PC-3 (cell line): ENCODE measurements around the gene ZFPM1. TPM values are rescaled to one million over a fixed set of nuclear protein-coding genes. Genes with fewer than 3 reads are reported as not detected.

ENCODE experiments used
- ATAC-seq: fragments of 200-7000 bp; cut with Tn5 transposase; 2 replicates; pipeline ENCODE4 v1.9.1; 2020; ENCODE audit warnings: mild to moderate bottlenecking, moderate library complexity
- BruUV-seq: library from RNA; stranded (reverse); fragments of 400-500 nt; replicated peaks from 2 replicates; lab custom pipeline; 2021; lab: Mats Ljungman, UMichigan
- CTCF ChIA-PET: fragments of 300-600 bp; sonication (Branson Sonifier 250); formaldehyde crosslinking; loops from one replicate; lab custom pipeline; 2022; ENCODE audit warnings: antibody characterized with exemption; lab: Charles Lee
- POLR2A ChIA-PET: fragments of 300-600 bp; sonication (Branson Sonifier 250); formaldehyde crosslinking; loops from one replicate; lab custom pipeline; 2022; ENCODE audit warnings: antibody characterized with exemption; ENCODE audit not compliant: unreplicated experiment; lab: Charles Lee
- DNase-seq: peaks from one replicate; pipeline ENCODE4 v3.0.0-alpha.2; 2015
- H2AFZ ChIP-seq: fragments of 300-600 bp; sonication (generic); 2 replicates; pipeline ENCODE4 v1.6.0; 2016; ENCODE audit warnings: antibody characterized with exemption, low read length
- H3F3A ChIP-seq: fragments of 300-600 bp; sonication (generic); one replicate; pipeline ENCODE4 v1.6.0; 2017; ENCODE audit warnings: antibody characterized with exemption, low read length, control low read depth, mild to moderate bottlenecking; ENCODE audit not compliant: unreplicated experiment
- H3K27ac ChIP-seq: fragments of 300-600 bp; sonication (generic); 2 replicates; pipeline ENCODE4 v1.5.1; 2016; ENCODE audit warnings: mild to moderate bottlenecking, low read length
- H3K27me3 ChIP-seq: fragments of 300-600 bp; sonication (generic); 2 replicates; pipeline ENCODE4 v1.6.1; 2016; ENCODE audit warnings: low read length, mixed read lengths
- H3K36me3 ChIP-seq: fragments of 300-600 bp; sonication (generic); 2 replicates; pipeline ENCODE4 v1.6.1; 2016; ENCODE audit warnings: low read depth, mixed run types, low read length, mixed read lengths
- H3K4me1 ChIP-seq: fragments of 300-600 bp; sonication (generic); 2 replicates; pipeline ENCODE4 v1.5.1; 2016; ENCODE audit warnings: low read length; ENCODE audit not compliant: insufficient read depth
- H3K4me2 ChIP-seq: fragments of 300-600 bp; sonication (generic); 2 replicates; pipeline ENCODE4 v1.6.0; 2016; ENCODE audit warnings: low read length
- H3K4me3 ChIP-seq: fragments of 300-600 bp; sonication (generic); 2 replicates; pipeline ENCODE4 v1.5.1; 2016; ENCODE audit warnings: mild to moderate bottlenecking, low read length, mixed read lengths
- H3K79me2 ChIP-seq: fragments of 300-600 bp; sonication (generic); 2 replicates; pipeline ENCODE4 v1.6.1; 2017; ENCODE audit warnings: low read length, mixed read lengths
- H3K9ac ChIP-seq: fragments of 300-600 bp; sonication (generic); 2 replicates; pipeline ENCODE4 v1.6.0; 2016; ENCODE audit warnings: mild to moderate bottlenecking, low read length
- H3K9me2 ChIP-seq: fragments of 300-600 bp; sonication (generic); replicated peaks from 2 replicates; pipeline ENCODE4 v1.6.1; 2016; ENCODE audit warnings: mixed run types, low read length, mixed read lengths
- H3K9me3 ChIP-seq: fragments of 300-600 bp; sonication (generic); 2 replicates; pipeline ENCODE4 v1.6.1; 2016; ENCODE audit warnings: low read length, mixed read lengths
- H4K20me1 ChIP-seq: fragments of 300-600 bp; sonication (generic); 2 replicates; pipeline ENCODE4 v1.6.1; 2016; ENCODE audit warnings: low read length, mixed read lengths
- CTCF ChIP-seq: fragments of 300-600 bp; sonication (generic); conservative IDR thresholded peaks from 2 replicates; pipeline ENCODE4 v1.5.1; 2017; ENCODE audit warnings: antibody characterized with exemption, low read depth, mild to moderate bottlenecking, low read length
- EZH2 ChIP-seq: fragments of 300-600 bp; sonication (generic); IDR thresholded peaks from one replicate; pipeline ENCODE4 v1.6.1; 2017; ENCODE audit warnings: antibody characterized with exemption, mild to moderate bottlenecking, low read length; ENCODE audit not compliant: unreplicated experiment
- EZH2phosphoT487 ChIP-seq: fragments of 300-600 bp; sonication (generic); IDR thresholded peaks from 2 replicates; pipeline ENCODE4 v1.6.1; 2018; ENCODE audit warnings: mild to moderate bottlenecking, antibody characterized with exemption, low read length, borderline replicate concordance
- intact Hi-C: fragments of 100-400 bp; cut with micrococcal nuclease; formaldehyde crosslinking; loops from 2 replicates; pipeline ENCODE4 v1.9.0; 2023
- total RNA-seq: library from RNA; depleted of rRNA; stranded (reverse); fragments of >200 nt; gene quantifications from 2 replicates; pipeline ENCODE4 v1.2.3, GENCODE V29; 2014

The ZFPM1 gene
- total RNA-seq, 1 experiment from 2014 or later, result 4.6 TPM

DNA sequence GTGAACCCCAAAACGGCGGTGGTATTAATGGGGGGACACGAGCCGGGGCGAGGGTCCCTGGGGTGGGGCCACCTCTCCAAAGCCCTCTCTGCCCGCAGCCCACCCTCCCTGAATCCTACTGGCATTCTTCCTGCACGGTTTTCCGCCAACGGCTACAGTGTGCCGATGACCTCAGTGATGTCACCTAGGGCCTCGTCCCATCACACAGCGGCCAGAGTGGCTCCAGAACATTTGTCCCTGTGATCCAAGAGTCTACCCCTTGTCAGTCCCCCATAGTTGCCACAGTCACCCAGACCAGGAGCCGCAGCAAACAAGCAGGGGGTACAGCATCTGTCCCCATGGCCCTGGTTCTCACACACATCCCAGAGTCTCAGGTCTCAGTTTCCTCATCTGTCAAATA, 13.9 kb downstream of the ZFPM1 start:
- Histone ChIP-seq H3K4me1 (no peaks in the 10 kb centered on the region), H3K4me2 (no peak overlapping the region), H3K4me3 (no peak overlapping the region), H3F3A (no peaks in the 10 kb centered on the region), H3K27ac (no peak overlapping the region), H3K79me2 (no peaks in the 10 kb centered on the region), H4K20me1 (no peaks in the 10 kb centered on the region), H3K27me3 (no peaks in the 10 kb centered on the region), H3K9ac (no peak overlapping the region), H3K36me3 (no peaks in the 10 kb centered on the region), H3K9me3 (no peaks in the 10 kb centered on the region), H3K9me2 (no peaks in the 10 kb centered on the region), H2AFZ (no peak overlapping the region)
- TF ChIP-seq CTCF (no peak), EZH2 (no peak), EZH2phosphoT487 (no peak)
- POLR2A ChIA-PET, result no interaction called here
- CTCF ChIA-PET, result no interaction called here
- DNase-seq, result no peak
- intact Hi-C loops, result no loop called here
- no peak for ATAC-seq
- no TSS peak for BruUV-seq

DNA sequence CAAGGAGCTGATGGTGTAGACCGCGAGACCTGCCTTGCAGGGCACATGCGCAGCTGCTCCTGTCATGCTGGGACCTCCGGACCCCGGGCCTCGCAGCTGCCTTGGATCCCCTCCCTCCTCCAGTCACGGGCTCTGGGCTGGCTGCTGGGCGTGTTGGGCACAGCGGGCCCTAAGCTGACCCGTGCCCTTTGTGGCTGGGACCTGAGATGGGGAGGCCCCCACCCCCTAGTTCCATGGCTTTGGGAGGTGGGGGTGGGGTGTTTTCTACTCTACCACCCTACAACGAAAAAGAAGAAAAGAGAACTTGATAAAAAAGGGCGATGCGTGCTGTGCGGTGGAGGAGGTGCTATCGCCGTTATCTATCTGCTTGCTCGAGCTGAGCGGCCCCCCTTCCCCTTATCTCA, 14.5 kb downstream of the ZFPM1 start:
- ATAC-seq, result no peak
- POLR2A ChIA-PET, result no interaction called here
- BruUV-seq, result no TSS peak

More for the DNA sequence above, 14.5 kb downstream of the ZFPM1 start:
- Histone ChIP-seq H3F3A (no peaks in the 10 kb centered on the region), H3K4me1 (no peaks in the 10 kb centered on the region), H3K9me3 (no peaks in the 10 kb centered on the region), H3K27me3 (no peaks in the 10 kb centered on the region), H3K9me2 (no peaks in the 10 kb centered on the region), H3K36me3 (no peaks in the 10 kb centered on the region), H2AFZ (no peak overlapping the region), H3K4me3 (no peak overlapping the region), H3K9ac (no peak overlapping the region), H4K20me1 (no peaks in the 10 kb centered on the region), H3K79me2 (no peaks in the 10 kb centered on the region), H3K27ac (no peak overlapping the region), H3K4me2 (no peak overlapping the region)
- no peak for DNase-seq
- CTCF ChIA-PET, result no interaction called here
- intact Hi-C loops, result no loop called here
- TF ChIP-seq CTCF, result no peak
- no peak for TF ChIP-seq EZH2phosphoT487
- no peak for TF ChIP-seq EZH2
